ENCODE data around the gene PAK1. TPM values are rescaled to one million over a fixed set of nuclear protein-coding genes. Genes with fewer than 3 reads are reported as not detected.
A peak's percentile ranks its signal among the peaks of the same experiment; 100 is the strongest.

The PAK1 gene
- total RNA-seq, 1 donor from 2014 or later: 41.0 TPM

DNA sequence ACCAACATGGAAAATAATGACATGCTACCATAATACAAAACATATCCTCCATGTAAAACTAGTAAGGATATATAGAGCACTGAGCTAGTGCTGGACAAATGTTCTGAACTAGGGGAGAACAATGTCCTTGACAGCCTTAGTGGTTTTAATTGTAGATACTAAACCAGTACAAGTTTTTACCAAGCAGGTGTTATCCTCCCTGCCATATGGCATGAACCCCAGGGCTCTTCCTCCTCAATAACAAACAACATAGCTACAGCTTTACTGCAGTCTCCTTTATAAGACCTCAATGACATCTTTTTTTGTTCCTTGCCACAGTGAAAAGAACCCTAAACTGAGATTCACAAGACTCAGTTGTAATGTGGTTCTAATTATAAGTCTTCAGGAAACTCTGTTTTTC is 102.2 kb downstream of the PAK1 start:
- H3K27me3 Mint-ChIP-seq (ENCODE audit: low read depth, unreplicated experiment): no peaks in the 10 kb centered on the region
- FAIRE-seq: no peak
- peaks cover 14% of the 10 kb centered on the region for H3K4me1 ChIP-seq (ENCODE audit: insufficient read depth, low read length)
- no peak for DNase-seq (ENCODE audit: low read depth)
- TF ChIP-seq CTCF (IDR thresholded peaks at IDR 0.05; ENCODE audit: insufficient read depth, low read depth, low read length) (no peak), EZH2 (IDR thresholded peaks at IDR 0.05; ENCODE audit: insufficient read depth, low read length) (no peak)
- no peak overlapping the region for H3K27ac ChIP-seq (ENCODE audit: low read depth, low read length)
- H3K9me3 Mint-ChIP-seq (ENCODE audit: unreplicated experiment): no peaks in the 10 kb centered on the region
- H3K4me1 Mint-ChIP-seq (ENCODE audit: low read depth, unreplicated experiment): peaks cover 16% of the 10 kb centered on the region
- no peaks in the 10 kb centered on the region for H3K9me3 ChIP-seq (ENCODE audit: insufficient read depth, low read depth, low read length)
- no peaks in the 10 kb centered on the region for H4K20me1 ChIP-seq (ENCODE audit: insufficient read depth, low read length)
- H3K36me3 ChIP-seq (ENCODE audit: insufficient read depth, low read length): no peaks in the 10 kb centered on the region
- peaks cover 2% of the 10 kb centered on the region for H3K36me3 Mint-ChIP-seq (ENCODE audit: low read depth, unreplicated experiment)
- no peaks in the 10 kb centered on the region for H3K79me2 ChIP-seq (ENCODE audit: insufficient read depth, low read length)
- no peaks in the 10 kb centered on the region for H3K27me3 ChIP-seq (ENCODE audit: insufficient read depth, low read length)
- H3K4me2 ChIP-seq (ENCODE audit: low read length): no peak overlapping the region
- H2AFZ ChIP-seq (ENCODE audit: low read depth, low read length): no peak overlapping the region
- H3K27ac Mint-ChIP-seq (ENCODE audit: unreplicated experiment): no peak overlapping the region
- no peak overlapping the region for H3K9ac ChIP-seq (ENCODE audit: low read length)
- no peak overlapping the region for H3K4me3 ChIP-seq (ENCODE audit: insufficient read depth, low read depth, low read length)
- no peak overlapping the region for H3K4me3 Mint-ChIP-seq (ENCODE audit: unreplicated experiment)

- peaks cover 11% of the 10 kb centered on the region for H3K4me1 Mint-ChIP-seq (ENCODE audit: low read depth, unreplicated experiment)
- Histone ChIP-seq H3K9ac (ENCODE audit: low read length) (no peak overlapping the region), H3K36me3 (ENCODE audit: insufficient read depth, low read length) (no peaks in the 10 kb centered on the region), H3K27me3 (ENCODE audit: insufficient read depth, low read length) (no peaks in the 10 kb centered on the region), H3K9me3 (ENCODE audit: insufficient read depth, low read depth, low read length) (no peaks in the 10 kb centered on the region), H3K27ac (ENCODE audit: low read depth, low read length) (no peak overlapping the region), H3K4me2 (ENCODE audit: low read length) (no peak overlapping the region), H2AFZ (ENCODE audit: low read depth, low read length) (no peak overlapping the region), H3K4me3 (ENCODE audit: insufficient read depth, low read depth, low read length) (no peak overlapping the region), H3K79me2 (ENCODE audit: insufficient read depth, low read length) (no peaks in the 10 kb centered on the region), H3K4me1 (ENCODE audit: insufficient read depth, low read length) (peaks cover 12% of the 10 kb centered on the region), H4K20me1 (ENCODE audit: insufficient read depth, low read length) (no peaks in the 10 kb centered on the region)
- no peak overlapping the region for H3K4me3 Mint-ChIP-seq (ENCODE audit: unreplicated experiment)
- H3K36me3 Mint-ChIP-seq (ENCODE audit: low read depth, unreplicated experiment): peaks cover 5% of the 10 kb centered on the region
- H3K9me3 Mint-ChIP-seq (ENCODE audit: unreplicated experiment): peaks cover 3% of the 10 kb centered on the region
- H3K27ac Mint-ChIP-seq (ENCODE audit: unreplicated experiment): no peak overlapping the region
- FAIRE-seq: no peak
- no peak for DNase-seq (ENCODE audit: low read depth)
- H3K27me3 Mint-ChIP-seq (ENCODE audit: low read depth, unreplicated experiment): no peaks in the 10 kb centered on the region
- TF ChIP-seq EZH2 (IDR thresholded peaks at IDR 0.05; ENCODE audit: insufficient read depth, low read length) (no peak), CTCF (IDR thresholded peaks at IDR 0.05; ENCODE audit: insufficient read depth, low read depth, low read length) (no peak)
Measured at GRCh38 chr11:77370217-77370616, 103.7 kb downstream of the PAK1 start.

DNA sequence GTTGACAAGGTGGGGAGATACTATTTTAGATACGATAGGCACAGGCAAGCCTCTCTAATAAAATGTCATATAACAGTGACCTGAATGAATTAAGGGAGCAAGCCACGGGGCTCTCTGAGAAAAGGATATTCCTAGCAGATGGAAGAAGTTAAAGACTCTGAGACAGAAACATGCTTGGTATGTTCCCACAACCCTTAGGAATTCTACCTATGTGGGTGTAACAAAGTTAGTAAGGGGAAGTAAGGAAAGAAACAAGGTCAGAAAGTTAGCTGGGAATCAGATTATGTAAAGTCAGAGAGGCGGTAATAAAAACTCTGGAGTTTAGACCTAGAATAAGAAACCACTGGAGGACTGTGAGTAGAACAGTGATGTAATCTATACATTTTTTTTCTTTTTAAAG is 112.7 kb downstream of the PAK1 start:
- no peaks in the 10 kb centered on the region for H4K20me1 ChIP-seq (ENCODE audit: insufficient read depth, low read length)
- Mint-ChIP-seq H3K27me3 (ENCODE audit: low read depth, unreplicated experiment) (no peaks in the 10 kb centered on the region), H3K4me1 (ENCODE audit: low read depth, unreplicated experiment) (peaks cover 8% of the 10 kb centered on the region), H3K4me3 (ENCODE audit: unreplicated experiment) (no peak overlapping the region), H3K9me3 (ENCODE audit: unreplicated experiment) (peaks cover 12% of the 10 kb centered on the region), H3K27ac (ENCODE audit: unreplicated experiment) (peak overlapping the region; percentile 75), H3K36me3 (ENCODE audit: low read depth, unreplicated experiment) (peaks cover 31% of the 10 kb centered on the region)
- no peaks in the 10 kb centered on the region for H3K4me1 ChIP-seq (ENCODE audit: insufficient read depth, low read length)
- H3K4me2 ChIP-seq (ENCODE audit: low read length): peak overlapping the region; percentile 14
- H3K36me3 ChIP-seq (ENCODE audit: insufficient read depth, low read length): no peaks in the 10 kb centered on the region
- no peak overlapping the region for H3K27ac ChIP-seq (ENCODE audit: low read depth, low read length)
- DNase-seq (ENCODE audit: low read depth): peak; percentile 85
- peak; percentile 73 for FAIRE-seq
- no peaks in the 10 kb centered on the region for H3K79me2 ChIP-seq (ENCODE audit: insufficient read depth, low read length)
- H3K9me3 ChIP-seq (ENCODE audit: insufficient read depth, low read depth, low read length): no peaks in the 10 kb centered on the region
- no peak overlapping the region for H3K9ac ChIP-seq (ENCODE audit: low read length)
- H2AFZ ChIP-seq (ENCODE audit: low read depth, low read length): no peak overlapping the region
- no peaks in the 10 kb centered on the region for H3K27me3 ChIP-seq (ENCODE audit: insufficient read depth, low read length)
- no peak for TF ChIP-seq EZH2 (IDR thresholded peaks at IDR 0.05; ENCODE audit: insufficient read depth, low read length)
- TF ChIP-seq CTCF (IDR thresholded peaks at IDR 0.05; ENCODE audit: insufficient read depth, low read depth, low read length): no peak
- H3K4me3 ChIP-seq (ENCODE audit: insufficient read depth, low read depth, low read length): no peak overlapping the region
